Pancreas (tissue), 10 donors: ENCODE results near the gene PAFAH1B2. TPM values are rescaled to one million over a fixed set of nuclear protein-coding genes. Genes with fewer than 3 reads are reported as not detected.

Source experiments
- ATAC-seq, 4 donors: fragments of 200-7000 bp; cut with Tn5 transposase; one replicate each; pipeline versions ENCODE4 v1.8.0 to v1.9.1; 2020; ENCODE audit warnings: mild to moderate bottlenecking in 4 of 4, moderate library complexity in 4 of 4
- DNase-seq, 6 donors: peaks; one replicate each; pipeline ENCODE4 v3.0.0-alpha.2; 2020
- FAIRE-seq: peaks from 2 replicates; lab custom pipeline; 2012; peaks lifted over from hg19 to GRCh38; lab: Jason Lieb, UNC
- H3K27ac ChIP-seq, 4 donors: fragments of 200-600 bp; sonication (generic); 1 replicate in 3 of 4; 2 replicates in 1 of 4; pipeline versions ENCODE4 v1.5.0 to v1.8.0; 2020
- H3K27me3 ChIP-seq, 4 donors: fragments of 200-600 bp; one replicate each; pipeline ENCODE4 v1.8.0; 2021
- H3K36me3 ChIP-seq, 3 donors: fragments of 200-600 bp; sonication (generic) in 1 of 3; one replicate each; pipeline versions ENCODE4 v1.5.0 to v1.8.0; 2020 to 2021
- H3K4me1 ChIP-seq, 3 donors: fragments of 200-600 bp; one replicate each; pipeline ENCODE4 v1.8.0; 2021
- H3K4me3 ChIP-seq, 4 donors: fragments of 200-600 bp; sonication (generic) in 2 of 4; one replicate each; pipeline versions ENCODE4 v1.5.0 to v1.8.0; 2020 to 2021
- H3K9me3 ChIP-seq, 4 donors: fragments of 200-600 bp; one replicate each; pipeline ENCODE4 v1.8.0; 2021
- WGBS, 2 donors: extraction: QIAGEN DNeasy Blood & Tissue Kit; methylation state at CpG; one replicate each; pipeline ENCODE4 v1.1.7; 2013; 5-methylcytosine and 5-hydroxymethylcytosine counted together
- intact Hi-C, 3 donors: fragments of 100-400 bp; cut with DNase I; formaldehyde crosslinking; loops; one replicate each; pipeline versions ENCODE4 v1.11.1 to v1.14.2; 2022
- polyA plus RNA-seq, 2 donors: library from polyadenylated mRNA; stranded (reverse); fragments of 200-250 nt; gene quantifications; one replicate each; pipeline ENCODE4 v1.2.3, GENCODE V29; 2013
- total RNA-seq, 6 donors: library from RNA; stranded (reverse); fragmentation: NEBNext Ultra II Directional in 4 of 6; extraction: Animal tissue kit (Norgen Biotek cat#: 25700) in 4 of 6; gene quantifications; one replicate each; pipeline versions ENCODE4 v1.2.1 to v1.2.4, GENCODE V29; 2021 to 2023
- TF ChIP-seq, protein P1 (sequence below), 4 donors: fragments of 200-600 bp; sonication (generic) in 3 of 4; IDR thresholded peaks; one replicate each; pipeline versions ENCODE4 v1.5.0 to v1.8.0; 2021; ENCODE audit warnings: antibody characterized with exemption in 4 of 4
- donor health status: healthy with polysubstance abuse.
- donor health status: DM: no; HTN: no; CAD: no; lungs with moderate emphysema.
- donor health status: DM: no; HTN: no; CAD: no.
- donor health status: control.
- donor health status: control.
- donor health status: Bipolar disorder and iron deficiency.
- donor health status: DM: yes; HTN: yes; CAD: no.
- donor health status: DM: no; HTN: no; CAD: no.
- donor health status: DM: no; HTN: no; CAD: no.
- donor health status: DM: yes; HTN: yes; CAD: no.

Gene PAFAH1B2, protein sequence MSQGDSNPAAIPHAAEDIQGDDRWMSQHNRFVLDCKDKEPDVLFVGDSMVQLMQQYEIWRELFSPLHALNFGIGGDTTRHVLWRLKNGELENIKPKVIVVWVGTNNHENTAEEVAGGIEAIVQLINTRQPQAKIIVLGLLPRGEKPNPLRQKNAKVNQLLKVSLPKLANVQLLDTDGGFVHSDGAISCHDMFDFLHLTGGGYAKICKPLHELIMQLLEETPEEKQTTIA
- 10 to 100 TPM; 21.8 to 47.7 (median 29.1) TPM for total RNA-seq
- polyA plus RNA-seq = 10 to 100 TPM; 14.8 to 19.4 TPM

DNA sequence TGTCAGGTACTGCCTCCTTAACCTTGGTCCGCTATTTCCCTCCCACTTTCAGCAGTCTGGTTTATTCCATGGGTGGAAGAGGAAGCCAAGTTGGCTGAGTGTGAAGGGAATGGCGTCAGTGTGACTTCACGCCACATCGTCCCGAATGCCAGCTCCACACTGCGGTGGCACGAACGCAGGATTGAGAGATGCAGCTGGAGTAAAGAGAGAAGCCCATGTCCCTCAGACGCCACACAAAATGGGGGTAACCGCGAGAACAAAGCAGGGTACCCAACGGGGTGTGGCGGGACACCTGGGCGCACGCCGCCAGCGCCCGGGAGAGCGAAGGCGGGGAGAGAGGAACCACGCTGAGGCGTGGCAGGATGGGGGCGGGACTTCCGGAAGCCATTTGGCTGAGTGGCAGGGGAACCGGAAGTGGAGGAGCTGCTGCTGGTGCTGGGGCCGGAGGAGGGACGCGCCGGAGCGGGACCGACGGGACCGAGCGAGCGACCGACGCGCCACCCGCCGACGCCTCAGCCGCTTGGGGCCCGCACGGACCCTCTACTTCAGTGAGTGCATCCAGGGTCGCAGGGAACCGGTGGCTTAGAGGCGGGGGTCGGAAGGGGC lies at the start of gene PAFAH1B2:
Gene PAFAH1B2 (plus strand): TSS at position 417 of the 606 bp plus-strand sequence. CDS start 8,161 bp downstream, outside the sequence.
- Histone ChIP-seq H3K4me3 (peak within 1 kb of the TSS; percentile 77 to 93 (median 84)), H3K36me3 (no peaks in the 10 kb centered on the region), H3K4me1 (peaks cover 3 to 13% (median 7%) of the 10 kb centered on the region in 3 donors), H3K27me3 (no peaks in the 10 kb centered on the region), H3K27ac (peak within 1 kb of the TSS; percentile 76 to 86 (median 82)), H3K9me3 (no peaks in the 10 kb centered on the region)
- TF ChIP-seq, protein P1, sequence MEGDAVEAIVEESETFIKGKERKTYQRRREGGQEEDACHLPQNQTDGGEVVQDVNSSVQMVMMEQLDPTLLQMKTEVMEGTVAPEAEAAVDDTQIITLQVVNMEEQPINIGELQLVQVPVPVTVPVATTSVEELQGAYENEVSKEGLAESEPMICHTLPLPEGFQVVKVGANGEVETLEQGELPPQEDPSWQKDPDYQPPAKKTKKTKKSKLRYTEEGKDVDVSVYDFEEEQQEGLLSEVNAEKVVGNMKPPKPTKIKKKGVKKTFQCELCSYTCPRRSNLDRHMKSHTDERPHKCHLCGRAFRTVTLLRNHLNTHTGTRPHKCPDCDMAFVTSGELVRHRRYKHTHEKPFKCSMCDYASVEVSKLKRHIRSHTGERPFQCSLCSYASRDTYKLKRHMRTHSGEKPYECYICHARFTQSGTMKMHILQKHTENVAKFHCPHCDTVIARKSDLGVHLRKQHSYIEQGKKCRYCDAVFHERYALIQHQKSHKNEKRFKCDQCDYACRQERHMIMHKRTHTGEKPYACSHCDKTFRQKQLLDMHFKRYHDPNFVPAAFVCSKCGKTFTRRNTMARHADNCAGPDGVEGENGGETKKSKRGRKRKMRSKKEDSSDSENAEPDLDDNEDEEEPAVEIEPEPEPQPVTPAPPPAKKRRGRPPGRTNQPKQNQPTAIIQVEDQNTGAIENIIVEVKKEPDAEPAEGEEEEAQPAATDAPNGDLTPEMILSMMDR (IDR thresholded peaks at IDR 0.05) = no peak
- intact Hi-C loops = no loop called here
- ATAC-seq (peak; percentile 94 to 99 (median 96)), DNase-seq (peak; percentile 94 to 98 (median 96)), FAIRE-seq (no peak)
- WGBS, 2 donors = 0% methylated on average over 43 to 48 of the region's 48 CpGs

DNA sequence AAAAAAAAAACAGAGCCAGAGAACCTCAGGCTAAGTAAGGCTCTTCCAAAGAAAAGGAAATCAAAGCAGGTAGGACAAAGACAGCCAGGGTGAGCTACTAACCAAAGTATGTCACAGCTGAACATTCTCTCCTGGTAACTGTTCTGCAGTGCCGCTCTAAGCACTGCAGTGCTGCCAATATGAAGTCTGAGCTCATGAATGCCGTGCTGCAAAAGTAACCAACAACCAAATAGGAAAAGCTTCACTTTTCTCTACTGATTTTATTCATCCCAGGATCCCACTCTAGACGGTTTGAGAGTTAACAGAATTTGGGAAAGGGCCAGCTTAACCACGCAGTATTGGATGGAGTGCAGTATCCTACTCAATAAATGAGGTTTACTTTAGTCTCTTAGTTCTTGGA lies 49.3 kb upstream of the PAFAH1B2 start:
- Histone ChIP-seq H3K9me3 (no peaks in the 10 kb centered on the region), H3K4me3 (no peak overlapping the region), H3K36me3 (no peaks in the 10 kb centered on the region), H3K27ac (peak overlapping the region in 3 of 4 donors; percentile 3 to 94 (median 24)), H3K4me1 (peaks cover 16 to 36% (median 34%) of the 10 kb centered on the region in 3 donors), H3K27me3 (no peaks in the 10 kb centered on the region)
- 6 to 7% methylated on average over 4 of the region's 4 CpGs for WGBS, 2 donors
- intact Hi-C loops = no loop called here
- ATAC-seq (peak in 2 of 4 donors; percentile 17 to 32), DNase-seq (no peak), FAIRE-seq (no peak)
- TF ChIP-seq, protein P1 (IDR thresholded peaks at IDR 0.05) = no peak

DNA sequence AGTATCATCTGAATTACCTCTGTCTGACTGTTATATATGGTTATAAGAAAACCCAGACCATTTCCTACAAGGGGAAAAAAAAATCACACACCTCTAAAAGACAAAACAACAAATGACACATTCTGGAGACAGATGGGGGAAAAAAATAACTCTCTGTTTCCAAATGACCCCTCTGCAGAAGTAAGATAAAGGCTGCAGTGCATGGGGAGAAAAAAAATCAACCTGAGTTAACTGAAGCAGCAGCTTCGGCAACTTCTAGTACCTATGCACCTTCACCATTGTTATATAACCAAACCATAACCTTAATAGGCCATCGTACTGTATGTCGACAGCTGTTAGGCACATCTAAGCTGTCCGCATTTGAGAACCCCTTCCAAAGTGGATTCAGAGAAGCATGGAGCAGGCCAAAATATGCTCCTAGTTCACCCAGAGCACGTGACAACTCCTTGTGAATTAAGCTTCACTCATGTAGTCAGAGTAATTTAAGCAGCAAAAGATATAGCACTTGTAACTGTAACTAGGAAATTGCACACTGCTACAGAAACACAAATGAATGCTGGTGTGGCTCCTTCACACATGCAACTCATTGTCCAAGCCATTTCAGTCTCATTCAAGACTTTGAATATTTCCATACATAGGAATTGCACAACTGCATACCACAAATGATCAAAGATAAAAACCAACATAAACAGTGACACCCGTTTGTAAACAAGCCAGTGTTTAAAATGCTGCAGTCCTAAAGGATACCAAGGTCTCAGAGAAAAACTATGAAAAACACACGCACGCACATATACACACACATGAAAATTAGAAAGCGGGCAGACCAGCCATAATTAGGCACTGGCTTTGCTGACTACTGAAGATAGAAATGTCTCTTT lies 48.6 kb upstream of the PAFAH1B2 start:
- Histone ChIP-seq H3K4me3 (peak overlapping the region in 1 of 4 donors; percentile 76), H3K36me3 (no peaks in the 10 kb centered on the region), H3K9me3 (no peaks in the 10 kb centered on the region), H3K4me1 (peaks cover 16 to 36% (median 28%) of the 10 kb centered on the region in 3 donors), H3K27me3 (no peaks in the 10 kb centered on the region), H3K27ac (peak overlapping the region; percentile 3 to 96 (median 50))
- FAIRE-seq (no peak), ATAC-seq (peak in 1 of 4 donors; percentile 1), DNase-seq (no peak)
- intact Hi-C loops = no loop called here
- TF ChIP-seq, protein P1 (IDR thresholded peaks at IDR 0.05) = no peak
- WGBS, 2 donors = 24 to 30% methylated on average over 9 of the region's 9 CpGs

DNA sequence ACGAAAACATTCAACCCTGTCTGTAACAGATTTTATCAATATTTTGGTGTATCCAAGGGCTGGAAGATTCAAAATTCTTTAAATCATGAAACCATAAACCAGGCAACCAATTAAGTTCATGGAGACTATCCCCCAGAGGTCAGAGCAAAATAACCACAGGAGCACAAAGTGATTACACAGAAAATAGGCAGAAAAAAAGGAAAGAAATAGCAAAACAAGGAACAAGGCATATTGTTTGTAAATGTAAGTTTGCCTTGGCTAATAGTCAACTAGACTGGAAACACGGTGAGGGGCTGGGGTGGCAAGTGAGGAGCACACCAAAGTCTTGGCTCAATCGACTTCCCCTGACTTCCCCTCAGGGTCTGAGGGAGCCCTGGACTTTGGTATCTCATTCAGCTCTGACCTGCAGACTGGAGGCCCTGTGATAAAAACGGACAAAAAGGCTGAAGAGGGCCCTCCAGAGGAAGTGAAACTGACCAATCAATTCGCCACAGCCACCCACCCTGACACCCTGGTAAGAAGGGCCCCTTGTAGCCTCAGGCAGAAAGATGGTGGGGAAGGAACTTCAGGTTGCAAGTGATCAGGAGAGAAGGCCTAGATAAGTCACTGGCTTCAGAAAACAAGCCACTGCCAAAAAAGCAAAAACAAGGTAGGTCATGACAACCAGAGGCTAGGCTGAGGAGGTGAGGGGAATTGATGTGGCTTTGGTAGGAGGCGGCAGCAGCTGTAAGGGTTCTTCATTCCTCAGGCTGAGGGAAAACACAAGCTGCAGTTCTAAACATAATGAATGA lies 47.7 kb upstream of the PAFAH1B2 start:
- ATAC-seq = peak in 2 of 4 donors; percentile 2 to 3
- intact Hi-C loops = no loop called here
- 26 to 30% methylated on average over 6 of the region's 6 CpGs for WGBS, 2 donors
- Histone ChIP-seq H3K4me3 (peak overlapping the region in 2 of 4 donors; percentile 76 to 87), H3K9me3 (no peaks in the 10 kb centered on the region), H3K27ac (peak overlapping the region; percentile 86 to 99 (median 95)), H3K4me1 (peaks cover 16 to 36% (median 28%) of the 10 kb centered on the region in 3 donors), H3K36me3 (no peaks in the 10 kb centered on the region), H3K27me3 (no peaks in the 10 kb centered on the region)
- DNase-seq = no peak
- FAIRE-seq = no peak
- TF ChIP-seq, protein P1 (IDR thresholded peaks at IDR 0.05) = no peak
